Smooth muscle cell (in vitro differentiated cells): ENCODE results near the gene ACAA2. TPM values are rescaled to one million over a fixed set of nuclear protein-coding genes. Genes with fewer than 3 reads are reported as not detected.

Experiments
- DNase-seq: peaks from one replicate; lab custom pipeline; 2025; ENCODE audit not compliant: unreplicated experiment; lab: John Stamatoyannopoulos, UW
- H2AFZ ChIP-seq: fragments of 200-600 bp; sonication (generic); 2 replicates; pipeline ENCODE4 v1.6.0; 2016; ENCODE audit warnings: antibody characterized with exemption, low read depth, mild to moderate bottlenecking
- H3F3A ChIP-seq: fragments of 200-600 bp; sonication (generic); 2 replicates; pipeline ENCODE4 v1.6.0; 2017; ENCODE audit warnings: antibody characterized with exemption, low read depth
- H3K27ac ChIP-seq: fragments of 200-600 bp; sonication (generic); 2 replicates; pipeline ENCODE4 v1.5.1; 2016; ENCODE audit warnings: low read depth, mild to moderate bottlenecking
- H3K27me3 ChIP-seq: fragments of 200-600 bp; sonication (generic); 2 replicates; pipeline ENCODE4 v1.6.1; 2016; ENCODE audit warnings: low read depth, mild to moderate bottlenecking
- H3K36me3 ChIP-seq: fragments of 200-600 bp; sonication (generic); 2 replicates; pipeline ENCODE4 v1.5.1; 2016; ENCODE audit warnings: low read depth
- H3K4me1 ChIP-seq: fragments of 200-600 bp; sonication (generic); 2 replicates; pipeline ENCODE4 v1.5.1; 2016; ENCODE audit warnings: low read depth
- H3K4me2 ChIP-seq: fragments of 200-600 bp; sonication (generic); 2 replicates; pipeline ENCODE4 v1.6.0; 2016; ENCODE audit warnings: mild to moderate bottlenecking
- H3K4me3 ChIP-seq: fragments of 200-600 bp; sonication (generic); 2 replicates; pipeline ENCODE4 v1.5.1; 2016; ENCODE audit warnings: mild to moderate bottlenecking
- H3K79me2 ChIP-seq: fragments of 200-600 bp; sonication (generic); 2 replicates; pipeline ENCODE4 v1.6.0; 2016; ENCODE audit warnings: low read depth, mild to moderate bottlenecking
- H3K9ac ChIP-seq: fragments of 200-600 bp; sonication (generic); 2 replicates; pipeline ENCODE4 v1.6.0; 2016; ENCODE audit warnings: low read depth
- H3K9me3 ChIP-seq: fragments of 200-600 bp; sonication (generic); replicated peaks from 2 replicates; pipeline ENCODE4 v1.5.1; 2016; ENCODE audit warnings: low read depth
- H4K20me1 ChIP-seq: fragments of 200-600 bp; sonication (generic); 2 replicates; pipeline ENCODE4 v1.6.0; 2016; ENCODE audit warnings: low read depth
- WGBS: methylation state at CpG from one replicate; pipeline ENCODE4 v1.1.7; 2016; ENCODE audit warnings: low lambda C conversion rate; 5-methylcytosine and 5-hydroxymethylcytosine counted together
- polyA plus RNA-seq: library from polyadenylated mRNA; unstranded; fragments of >200 nt; fragmentation: Nextera tagmentation; extraction: Ambion mirVana; gene quantifications from 2 replicates; pipeline ENCODE4 v1.2.1, GENCODE V29; 2016
- total RNA-seq: library from RNA; depleted of rRNA; stranded (reverse); fragments of >200 nt; gene quantifications from 2 replicates; pipeline ENCODE4 v1.2.3, GENCODE V29; 2014
- TF ChIP-seq, protein P1 (sequence below): fragments of 200-600 bp; sonication (generic); IDR thresholded peaks from 2 replicates; pipeline ENCODE4 v1.5.1; 2017; ENCODE audit warnings: borderline replicate concordance, mild to moderate bottlenecking, antibody characterized with exemption; ENCODE audit not compliant: insufficient read depth, poor library complexity, severe bottlenecking

ACAA2 gene
- total and polyA plus RNA-seq, 2 experiments from 2014 or later = 62.3 to 94.6 TPM

DNA sequence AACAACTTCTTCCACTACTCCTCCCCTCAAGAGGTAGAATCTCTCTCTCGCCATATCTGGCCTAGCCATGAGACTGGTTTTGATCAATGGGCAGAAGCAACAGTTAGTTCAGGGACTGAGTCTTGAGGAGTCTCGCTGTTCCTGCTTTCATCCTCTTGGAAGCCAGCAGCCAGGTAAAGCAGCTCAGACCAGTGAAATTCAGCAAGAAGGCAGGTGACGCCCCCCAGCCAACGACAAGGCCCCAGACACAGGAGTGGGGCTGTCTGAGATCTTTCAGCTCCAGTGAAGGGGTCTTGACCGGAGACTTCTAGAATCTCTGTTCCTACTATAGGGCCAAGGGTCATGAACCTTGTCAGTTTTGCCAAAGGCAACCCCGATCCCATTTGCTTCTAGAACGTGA, 39.7 kb upstream of the ACAA2 start:
- WGBS = 83% methylated on average over 7 of the region's 7 CpGs
- no peaks in the 10 kb centered on the region for H3K36me3 ChIP-seq

DNA sequence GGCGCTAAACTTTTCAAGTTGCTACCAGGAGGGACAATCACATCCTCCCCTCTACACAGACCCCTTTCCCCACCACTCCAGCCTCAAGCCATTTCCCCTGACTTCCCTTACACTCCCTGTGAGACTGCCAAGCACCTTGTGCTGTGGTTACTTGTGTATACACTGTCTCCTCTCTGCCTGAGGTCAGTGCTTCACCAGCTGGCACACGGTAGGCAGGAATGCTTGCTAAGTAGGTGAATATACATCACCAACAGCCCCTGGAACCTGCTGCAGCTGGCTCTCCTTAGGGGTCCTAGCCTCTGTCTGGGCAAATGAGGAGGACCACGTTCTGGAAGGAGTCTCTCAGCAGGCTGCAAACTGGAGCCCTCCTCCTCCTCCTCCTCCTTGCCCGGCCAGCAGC, 38.3 kb upstream of the ACAA2 start:
- Histone ChIP-seq H3K79me2 (no peaks in the 10 kb centered on the region), H3K27me3 (no peaks in the 10 kb centered on the region), H3K4me2 (no peak overlapping the region), H3K9me3 (no peaks in the 10 kb centered on the region), H3K27ac (no peak overlapping the region), H3K36me3 (no peaks in the 10 kb centered on the region), H4K20me1 (no peaks in the 10 kb centered on the region), H3K9ac (no peak overlapping the region), H3K4me3 (no peak overlapping the region), H3K4me1 (peaks cover 9% of the 10 kb centered on the region), H3F3A (no peaks in the 10 kb centered on the region), H2AFZ (no peak overlapping the region)
- DNase-seq = no peak
- WGBS = 88% methylated on average over 4 of the region's 4 CpGs
- TF ChIP-seq, protein P1, sequence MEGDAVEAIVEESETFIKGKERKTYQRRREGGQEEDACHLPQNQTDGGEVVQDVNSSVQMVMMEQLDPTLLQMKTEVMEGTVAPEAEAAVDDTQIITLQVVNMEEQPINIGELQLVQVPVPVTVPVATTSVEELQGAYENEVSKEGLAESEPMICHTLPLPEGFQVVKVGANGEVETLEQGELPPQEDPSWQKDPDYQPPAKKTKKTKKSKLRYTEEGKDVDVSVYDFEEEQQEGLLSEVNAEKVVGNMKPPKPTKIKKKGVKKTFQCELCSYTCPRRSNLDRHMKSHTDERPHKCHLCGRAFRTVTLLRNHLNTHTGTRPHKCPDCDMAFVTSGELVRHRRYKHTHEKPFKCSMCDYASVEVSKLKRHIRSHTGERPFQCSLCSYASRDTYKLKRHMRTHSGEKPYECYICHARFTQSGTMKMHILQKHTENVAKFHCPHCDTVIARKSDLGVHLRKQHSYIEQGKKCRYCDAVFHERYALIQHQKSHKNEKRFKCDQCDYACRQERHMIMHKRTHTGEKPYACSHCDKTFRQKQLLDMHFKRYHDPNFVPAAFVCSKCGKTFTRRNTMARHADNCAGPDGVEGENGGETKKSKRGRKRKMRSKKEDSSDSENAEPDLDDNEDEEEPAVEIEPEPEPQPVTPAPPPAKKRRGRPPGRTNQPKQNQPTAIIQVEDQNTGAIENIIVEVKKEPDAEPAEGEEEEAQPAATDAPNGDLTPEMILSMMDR = no peak

More for the DNA sequence above, 39.7 kb upstream of the ACAA2 start:
- Histone ChIP-seq H3K4me3 (no peak overlapping the region), H3K79me2 (no peaks in the 10 kb centered on the region), H3K4me1 (peaks cover 9% of the 10 kb centered on the region), H2AFZ (no peak overlapping the region), H4K20me1 (no peaks in the 10 kb centered on the region), H3K9me3 (no peaks in the 10 kb centered on the region), H3K9ac (no peak overlapping the region), H3K27ac (no peak overlapping the region), H3K4me2 (no peak overlapping the region), H3F3A (no peaks in the 10 kb centered on the region), H3K27me3 (no peaks in the 10 kb centered on the region)
- no peak for DNase-seq
- TF ChIP-seq, protein P1 = no peak

GRCh38 chr18:49850636-49851035, 37.3 kb upstream of the ACAA2 start:
- WGBS = 97% methylated on average over 8 of the region's 8 CpGs
- no peak overlapping the region for H3K27ac ChIP-seq

More at GRCh38 chr18:49850636-49851035, 37.3 kb upstream of the ACAA2 start:
- Histone ChIP-seq H3K4me2 (no peak overlapping the region), H4K20me1 (no peaks in the 10 kb centered on the region), H3K9me3 (no peaks in the 10 kb centered on the region), H3F3A (no peaks in the 10 kb centered on the region), H3K36me3 (no peaks in the 10 kb centered on the region), H3K9ac (no peak overlapping the region), H3K4me1 (peaks cover 15% of the 10 kb centered on the region), H3K4me3 (no peak overlapping the region), H3K79me2 (no peaks in the 10 kb centered on the region), H3K27me3 (no peaks in the 10 kb centered on the region), H2AFZ (no peak overlapping the region)
- TF ChIP-seq, protein P1 = no peak
- no peak for DNase-seq
